ENCODE measurements around the gene GDF7.

- TF ChIP-seq CTCF (IDR thresholded peaks at IDR 0.05) = no peak
- no peak for TF ChIP-seq POLR2A (IDR thresholded peaks at IDR 0.05)
Measured at GRCh38 chr2:20637147-20637546, 29.8 kb upstream of the GDF7 start.
